Measurements from ENCODE around the gene GINS1.

GINS1 gene

DNA sequence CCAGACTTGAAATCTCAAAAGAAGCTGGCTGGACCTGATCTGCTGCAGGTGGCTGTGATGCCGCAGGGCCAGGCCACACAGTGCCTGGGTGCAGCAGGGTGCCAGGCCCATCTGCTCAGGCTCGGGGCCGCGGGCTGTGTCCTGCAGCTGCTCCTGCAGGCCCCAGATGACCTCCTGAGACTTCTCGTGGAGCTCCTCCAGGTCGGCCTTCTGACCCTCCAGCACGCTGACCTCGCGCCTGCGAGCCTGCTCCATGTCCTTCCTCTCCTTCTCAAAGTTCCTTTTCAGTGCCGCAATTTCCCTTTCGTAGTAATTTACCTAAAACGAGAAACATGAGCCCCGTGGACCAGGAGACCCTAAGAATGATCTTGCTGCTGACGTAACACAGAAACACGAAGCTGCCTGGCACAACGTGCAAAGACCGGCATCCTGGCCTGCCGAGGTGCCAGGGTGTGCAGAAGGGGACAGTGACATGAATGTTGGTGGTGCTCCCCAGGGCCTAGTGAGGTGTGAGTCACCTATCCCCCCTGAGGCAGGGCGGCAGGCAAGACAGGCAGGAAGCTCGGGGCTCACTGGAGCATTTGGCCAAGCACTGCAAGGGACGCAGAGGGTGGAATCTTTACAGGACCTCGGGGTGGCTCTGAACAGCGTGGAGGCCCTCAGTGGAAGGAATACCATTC lies 71.6 kb downstream of the GINS1 start:
- FAIRE-seq: no peak

DNA sequence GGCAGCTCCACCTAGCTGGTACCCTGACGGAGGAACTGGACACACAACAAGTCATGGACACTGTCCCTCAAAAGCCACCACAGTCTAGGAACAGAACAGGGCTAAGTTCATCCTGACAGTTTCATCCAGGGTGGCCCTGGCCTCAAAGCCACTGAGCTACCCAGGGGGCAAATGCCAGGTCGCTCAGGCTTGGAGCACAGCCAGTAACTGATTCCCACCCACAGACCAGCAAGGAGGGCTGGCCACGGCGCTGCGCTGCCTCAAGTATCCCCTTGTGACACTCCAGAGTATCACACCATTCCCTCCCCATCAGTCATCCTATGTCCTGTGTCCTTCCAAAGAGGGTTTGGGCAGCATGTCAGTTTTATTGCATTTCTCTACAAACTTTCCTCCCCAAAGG lies 72.2 kb downstream of the GINS1 start:
- no peak for FAIRE-seq

DNA sequence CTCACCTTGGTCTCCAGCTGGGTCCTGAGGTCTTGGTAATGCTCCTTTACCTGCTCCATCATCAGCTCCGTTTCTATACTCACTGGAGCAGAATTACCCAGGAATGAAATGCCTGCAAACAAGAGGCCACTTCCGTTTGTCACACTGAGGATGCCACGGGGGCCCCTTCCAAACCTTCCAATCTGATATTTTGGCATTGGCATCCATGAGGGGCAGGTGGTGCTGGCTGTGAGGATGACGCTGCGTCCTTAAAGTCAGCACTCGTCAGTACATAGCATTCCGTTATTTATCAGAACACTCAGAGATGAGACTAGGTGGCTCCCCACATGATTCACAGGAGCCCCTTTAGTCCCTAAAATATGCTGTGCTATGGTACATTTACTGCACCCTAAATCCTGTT lies 72.7 kb downstream of the GINS1 start:
- FAIRE-seq: no peak

DNA sequence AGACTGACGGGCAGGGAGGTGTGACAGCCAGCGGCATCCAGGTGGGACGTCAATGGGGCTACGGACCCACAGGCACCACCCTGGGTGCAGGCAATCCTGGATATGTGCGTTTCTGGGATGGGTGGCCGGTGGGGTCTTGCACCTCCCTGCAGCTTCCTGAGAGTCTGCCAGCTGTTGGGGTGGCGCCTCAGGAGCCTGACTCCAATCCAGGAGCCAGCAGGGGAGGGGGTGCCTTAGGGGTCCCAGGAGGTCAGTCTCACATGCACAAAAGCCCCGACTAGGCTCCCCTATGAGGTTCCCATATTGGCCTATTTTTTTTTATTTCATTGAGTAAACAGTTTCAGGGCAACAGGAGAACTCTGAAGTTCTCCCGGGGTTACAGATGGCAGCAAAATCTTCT lies 73.3 kb downstream of the GINS1 start:
- no peak for FAIRE-seq

DNA sequence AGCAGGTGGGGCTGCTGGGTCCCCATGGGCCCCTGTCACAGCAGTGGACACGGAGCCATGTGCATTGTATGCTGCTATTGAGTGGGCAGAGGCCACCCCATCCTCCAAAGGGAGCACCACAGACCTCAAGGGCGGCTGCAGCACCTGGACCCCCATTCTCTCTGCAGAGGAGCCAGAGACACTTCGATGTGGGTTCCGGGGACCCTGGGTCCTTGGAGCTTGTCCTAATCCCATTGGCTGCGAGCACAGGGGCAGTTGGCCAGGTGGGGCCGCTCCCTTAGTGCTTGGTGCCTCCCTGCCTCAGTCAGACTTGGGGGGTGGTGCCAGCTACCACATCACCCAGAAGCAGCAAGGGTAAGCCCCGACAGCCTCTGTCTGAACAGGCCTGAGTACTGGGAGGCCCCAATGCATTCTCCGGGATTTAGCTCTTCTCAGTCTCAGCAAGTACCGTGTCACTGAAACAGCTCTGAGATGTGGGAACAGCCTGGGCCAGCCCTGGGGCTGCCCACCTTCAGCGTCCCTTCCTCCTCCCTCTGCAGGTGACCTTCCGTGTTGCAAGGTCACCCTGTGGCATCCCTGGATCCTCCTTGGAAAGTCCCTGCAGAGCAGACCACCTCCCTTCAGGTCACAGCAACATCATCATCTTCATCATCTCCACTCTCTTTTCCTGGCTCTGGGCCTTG lies 73.9 kb downstream of the GINS1 start:
- no peak for FAIRE-seq

DNA sequence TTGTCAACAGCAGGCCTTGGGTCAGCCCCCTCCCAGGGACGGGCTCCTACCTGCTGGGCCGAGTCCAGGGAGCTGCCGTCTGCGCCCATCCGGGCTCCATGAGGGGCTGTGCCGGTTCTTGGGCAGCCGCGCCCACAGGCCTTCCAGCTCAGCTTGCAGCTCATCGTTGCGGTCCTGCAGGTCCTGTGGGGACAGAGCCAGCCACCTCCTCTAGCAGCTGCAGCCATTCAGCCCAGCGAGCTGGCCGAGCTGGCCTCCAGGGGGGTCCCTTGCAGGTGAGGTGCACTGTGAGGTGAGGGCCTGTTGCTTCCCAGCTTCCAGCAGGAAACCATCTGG lies 74.4 kb downstream of the GINS1 start:
- no peak for FAIRE-seq

DNA sequence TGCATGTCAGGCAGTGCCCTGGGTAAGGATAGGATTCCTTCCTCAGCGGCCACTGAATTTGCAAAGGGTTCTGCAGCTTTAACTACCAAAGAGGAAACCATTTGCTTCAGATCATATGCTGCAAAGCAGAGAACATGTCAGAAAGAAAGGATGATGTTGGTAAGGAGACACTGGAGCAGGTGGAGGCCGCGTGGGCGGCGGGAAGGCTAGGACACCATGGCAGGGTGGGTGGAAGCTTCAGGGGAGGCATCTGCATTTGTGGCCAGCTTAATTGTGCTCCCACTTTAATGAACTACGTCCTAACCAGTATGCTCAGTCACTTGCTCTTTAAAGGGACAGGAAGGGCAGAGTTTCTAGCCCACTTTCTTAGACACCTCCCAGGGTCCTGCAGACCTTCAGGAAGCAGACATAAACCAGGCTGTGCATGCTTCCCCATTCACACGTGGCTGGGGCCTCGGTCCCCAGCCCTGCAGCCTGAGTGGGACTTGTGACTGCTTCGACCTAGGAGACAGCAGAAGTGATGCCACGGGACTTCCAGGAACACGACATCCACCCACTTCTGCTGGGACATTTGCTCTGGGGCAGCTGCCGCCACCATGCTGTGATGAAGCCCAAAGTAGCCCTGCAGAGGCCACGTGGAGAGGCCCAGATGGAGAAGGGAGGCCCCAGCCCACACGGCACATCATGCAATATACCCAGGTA lies 76.1 kb downstream of the GINS1 start:
- no peak for FAIRE-seq

DNA sequence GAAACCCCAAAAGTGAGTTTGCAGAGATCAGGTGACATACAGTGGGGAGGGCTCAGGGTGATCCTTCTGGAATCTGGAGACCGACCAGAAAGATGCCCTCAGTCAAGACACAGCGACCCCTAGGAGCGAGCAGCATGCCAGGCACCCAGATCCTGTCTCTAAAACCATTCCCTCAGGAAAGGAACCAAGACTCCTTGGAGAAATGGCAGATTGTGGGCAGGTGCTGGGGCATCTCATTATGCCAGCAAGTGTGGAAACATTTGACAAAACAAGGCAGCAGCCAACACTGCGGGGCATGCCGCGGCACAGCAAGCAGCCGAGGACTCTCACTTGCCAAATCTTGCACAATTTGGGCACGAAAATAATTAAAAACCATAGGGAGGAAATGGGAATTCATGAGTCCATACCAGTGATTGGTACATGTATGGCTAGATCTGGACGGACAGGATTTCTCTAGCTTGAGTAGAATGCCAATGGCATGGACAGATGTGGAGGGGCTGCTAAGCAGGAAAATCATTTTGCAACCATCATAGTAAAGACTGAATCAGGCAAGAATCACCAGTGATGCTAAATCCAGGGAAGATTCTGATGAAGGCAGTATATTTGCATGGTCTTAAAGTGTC lies 76.9 kb downstream of the GINS1 start:
- FAIRE-seq: no peak

DNA sequence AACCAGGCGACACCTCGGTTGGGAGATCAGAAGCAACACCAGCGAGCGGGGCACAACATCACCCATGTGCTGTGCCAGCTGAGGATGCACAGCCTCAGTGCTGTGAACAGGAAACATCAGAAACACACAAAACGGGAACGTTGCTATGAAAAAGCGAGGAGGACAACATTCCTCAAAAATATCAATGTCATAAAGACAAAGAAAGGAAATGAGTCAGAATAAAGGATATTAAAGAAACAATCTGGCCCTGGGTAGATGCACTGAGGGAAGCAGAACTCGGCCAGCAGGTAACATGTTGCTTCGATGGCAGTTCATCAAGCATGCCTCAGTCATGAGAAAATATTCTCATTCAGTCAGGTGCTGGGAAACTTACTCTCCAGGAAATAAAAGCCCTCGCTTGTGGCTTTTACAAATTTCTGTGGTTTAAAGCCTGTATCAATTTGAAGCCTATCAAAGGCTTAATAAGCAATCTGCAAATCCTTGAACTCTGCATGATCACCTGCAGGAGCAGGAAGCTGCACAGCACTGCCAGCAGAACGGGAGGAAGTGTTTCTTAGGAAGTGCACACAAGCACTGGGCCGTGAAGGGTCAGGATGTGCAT lies 77.5 kb downstream of the GINS1 start:
- FAIRE-seq: no peak

DNA sequence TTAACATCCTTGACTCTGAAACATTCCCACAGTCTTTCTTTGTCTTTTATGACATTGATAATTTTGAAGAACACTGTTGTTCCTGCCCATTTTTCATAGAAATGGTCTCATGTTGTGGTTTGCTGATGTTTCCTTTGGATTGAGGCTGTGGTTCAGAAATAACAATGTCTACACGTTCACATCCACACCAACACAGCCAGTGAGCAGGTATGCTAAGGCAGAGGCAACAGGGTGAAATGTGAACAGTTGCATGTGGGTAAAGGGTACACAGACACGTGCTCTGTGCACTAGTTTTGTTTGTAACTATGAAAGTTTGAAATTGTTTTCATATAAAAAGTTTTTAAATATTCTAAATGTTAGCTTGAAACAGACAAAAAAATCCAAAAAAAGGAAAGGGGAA lies 78.4 kb downstream of the GINS1 start:
- no peak for FAIRE-seq

DNA sequence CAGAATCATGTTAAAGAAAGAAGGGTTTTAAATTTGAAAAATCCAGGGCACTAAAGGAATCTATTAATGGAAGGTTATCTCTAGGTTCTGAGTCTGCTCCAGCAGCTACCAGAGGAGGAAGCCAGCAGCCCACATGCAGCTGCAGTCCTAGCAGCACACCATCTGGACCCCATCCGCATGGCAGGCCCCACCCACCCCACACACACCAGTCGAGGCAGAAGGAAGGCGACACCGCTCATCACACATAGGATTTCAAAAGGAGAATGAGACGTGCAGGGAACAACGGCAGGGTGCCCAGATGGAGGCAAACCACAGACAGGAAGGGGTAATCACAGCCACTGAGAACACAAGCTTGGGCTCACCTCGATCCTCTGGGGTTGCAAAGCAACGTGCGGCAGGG lies 78.9 kb downstream of the GINS1 start:
- no peak for FAIRE-seq

DNA sequence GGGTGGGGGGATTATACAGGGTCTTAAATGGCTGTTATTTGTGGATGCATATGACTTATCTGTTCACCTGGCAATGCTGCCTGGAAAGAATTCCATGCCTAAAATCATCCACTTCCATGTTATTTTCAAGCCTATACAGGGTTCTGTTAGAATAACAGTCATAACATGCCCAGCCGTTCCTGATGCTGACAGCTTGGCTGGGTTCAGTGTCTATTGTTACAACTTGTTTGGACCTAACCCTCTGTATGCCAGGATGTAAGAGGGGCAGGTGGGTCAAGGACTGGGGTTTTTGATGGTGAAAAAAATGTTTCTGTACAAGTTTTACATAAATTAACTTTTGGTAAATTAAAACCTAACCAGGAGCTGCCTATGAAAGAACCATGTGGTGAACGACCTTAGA lies 79.8 kb downstream of the GINS1 start:
- no peak for FAIRE-seq

DNA sequence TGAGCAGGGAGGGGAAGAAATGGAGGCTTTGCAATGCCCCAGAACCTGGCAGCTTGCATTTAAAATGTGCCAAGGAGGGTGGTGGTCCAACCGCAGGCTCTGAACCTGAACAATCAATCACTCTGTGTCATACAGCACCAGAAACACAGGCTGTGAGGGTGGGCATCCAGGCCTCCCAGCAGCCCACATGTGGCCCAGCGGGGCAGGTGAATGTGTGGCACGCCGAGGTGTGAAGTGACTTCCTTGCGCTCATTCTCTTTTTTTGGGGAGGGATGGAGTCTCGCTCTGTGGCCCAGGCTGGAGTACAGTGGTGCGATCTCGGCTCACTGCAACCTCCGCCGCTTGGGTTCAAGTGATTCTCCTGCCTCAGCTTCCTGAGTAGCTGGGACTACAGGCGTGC lies 80.5 kb downstream of the GINS1 start:
- FAIRE-seq: no peak

DNA sequence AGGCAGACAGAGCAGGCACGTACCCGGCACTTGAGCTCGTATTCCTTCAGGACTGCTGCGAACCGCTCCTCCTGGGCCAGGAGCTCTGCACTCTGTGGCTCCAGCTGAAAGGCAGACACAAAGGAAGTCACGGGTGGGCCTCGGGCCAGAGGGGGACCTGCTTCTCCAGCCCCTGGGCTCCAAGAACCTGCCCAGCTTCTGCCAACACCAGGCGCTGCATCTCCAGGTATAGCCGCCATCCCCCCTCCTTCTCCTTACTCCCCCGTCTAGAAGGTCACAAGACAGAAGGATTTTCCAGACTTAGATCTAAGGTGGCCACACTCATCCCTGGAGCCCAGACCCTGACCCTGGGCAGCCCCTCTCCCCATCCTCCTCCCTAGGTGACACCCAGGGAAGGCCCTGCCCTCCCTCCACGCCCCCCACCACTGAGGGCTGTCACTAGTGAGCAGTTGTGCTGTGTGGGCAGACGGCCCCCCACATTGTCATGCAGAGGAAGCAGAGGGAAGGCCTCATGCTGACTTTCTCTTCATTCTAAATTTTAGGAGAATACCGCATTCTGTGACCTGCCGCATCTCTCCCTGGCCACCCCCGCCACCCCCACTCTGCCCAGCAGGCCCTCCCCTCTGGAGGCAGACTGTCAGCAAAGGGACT lies 81.9 kb downstream of the GINS1 start:
- no peak for FAIRE-seq

DNA sequence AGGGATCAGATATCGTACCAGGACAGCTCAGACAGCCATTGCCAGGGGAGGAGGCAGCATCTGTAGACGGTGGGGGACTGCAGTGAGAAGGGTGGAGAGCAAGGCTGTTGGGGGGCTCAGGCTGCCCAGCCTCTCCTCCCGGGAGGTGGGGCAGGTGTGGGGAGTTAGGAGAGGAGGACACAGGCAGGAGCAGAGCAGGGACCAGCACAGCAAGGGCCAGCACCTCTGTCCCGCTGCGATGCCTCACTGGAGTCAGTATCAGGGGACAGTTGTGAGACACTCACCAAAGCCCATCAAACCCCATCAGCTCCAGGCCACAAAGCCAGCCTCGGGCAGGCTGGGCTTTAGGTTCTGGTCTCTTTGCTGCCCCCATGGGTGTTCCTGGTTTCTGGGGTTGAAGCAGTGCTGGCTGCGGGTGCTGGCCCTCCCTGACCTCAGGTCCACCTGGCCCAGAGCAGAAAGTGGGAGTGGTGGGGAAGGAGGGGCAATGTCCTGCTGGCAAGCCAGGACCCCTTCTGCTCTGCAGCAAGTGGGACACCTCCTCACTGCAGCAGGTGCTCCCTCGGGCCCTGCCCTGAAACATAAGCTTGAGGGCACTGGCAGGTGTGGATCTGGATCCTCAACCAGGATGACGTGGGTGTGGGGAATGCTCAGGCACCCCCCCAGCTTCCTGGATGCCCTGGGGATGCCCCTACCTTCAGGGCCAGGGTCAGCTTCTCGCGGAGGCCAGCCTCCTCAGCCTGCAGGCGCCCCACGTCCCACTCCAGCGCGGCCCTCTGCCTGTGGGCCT lies 83.4 kb downstream of the GINS1 start:
- FAIRE-seq: no peak

DNA sequence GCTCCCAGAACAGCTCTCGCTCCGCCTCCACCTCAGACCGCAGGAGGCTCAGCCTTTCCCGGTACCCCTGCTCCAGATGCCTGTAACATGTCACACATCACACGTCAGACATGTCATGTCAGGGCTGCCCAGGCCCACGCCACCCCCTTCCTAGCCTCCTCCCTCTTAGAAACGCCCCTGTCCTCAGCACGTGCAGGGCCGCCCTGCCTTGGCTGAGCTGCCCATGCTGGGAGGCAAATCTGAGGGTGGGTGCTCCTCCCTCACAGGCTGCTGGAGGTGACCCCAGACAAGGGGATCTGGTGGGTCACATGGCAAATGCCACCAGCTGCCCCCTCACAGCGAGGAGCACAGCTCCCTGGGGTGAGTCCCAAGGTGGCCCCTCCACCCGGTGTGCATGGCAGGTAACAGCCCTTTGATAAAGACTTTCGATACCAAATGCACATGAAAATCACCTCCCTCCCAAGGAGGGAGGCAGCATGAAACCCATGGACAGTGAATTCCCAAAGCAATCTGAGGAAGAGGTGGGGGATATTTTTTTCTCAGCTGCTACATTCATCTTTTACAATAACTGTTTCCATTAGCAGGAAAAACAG lies 84.1 kb downstream of the GINS1 start:
- no peak for FAIRE-seq

DNA sequence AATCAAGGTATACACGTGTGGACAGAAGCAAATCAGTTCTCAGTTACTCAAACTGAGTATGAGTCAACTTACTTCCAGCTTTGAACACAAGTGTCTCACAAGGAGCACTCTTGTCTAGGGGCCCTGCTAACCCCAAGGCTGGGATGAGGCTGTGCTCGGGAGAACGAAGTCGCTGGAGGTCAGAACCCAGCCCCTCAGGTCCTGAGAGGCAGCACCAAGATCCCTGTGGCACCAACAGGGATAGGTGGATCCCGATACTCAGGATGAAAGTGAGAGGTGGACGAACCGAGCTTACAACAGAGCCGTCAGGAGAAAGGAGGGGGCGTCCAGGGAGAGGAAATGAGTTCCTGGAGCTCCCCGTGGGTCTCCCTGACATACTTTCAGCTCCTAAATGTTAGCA lies 85.7 kb downstream of the GINS1 start:
- no peak for FAIRE-seq

DNA sequence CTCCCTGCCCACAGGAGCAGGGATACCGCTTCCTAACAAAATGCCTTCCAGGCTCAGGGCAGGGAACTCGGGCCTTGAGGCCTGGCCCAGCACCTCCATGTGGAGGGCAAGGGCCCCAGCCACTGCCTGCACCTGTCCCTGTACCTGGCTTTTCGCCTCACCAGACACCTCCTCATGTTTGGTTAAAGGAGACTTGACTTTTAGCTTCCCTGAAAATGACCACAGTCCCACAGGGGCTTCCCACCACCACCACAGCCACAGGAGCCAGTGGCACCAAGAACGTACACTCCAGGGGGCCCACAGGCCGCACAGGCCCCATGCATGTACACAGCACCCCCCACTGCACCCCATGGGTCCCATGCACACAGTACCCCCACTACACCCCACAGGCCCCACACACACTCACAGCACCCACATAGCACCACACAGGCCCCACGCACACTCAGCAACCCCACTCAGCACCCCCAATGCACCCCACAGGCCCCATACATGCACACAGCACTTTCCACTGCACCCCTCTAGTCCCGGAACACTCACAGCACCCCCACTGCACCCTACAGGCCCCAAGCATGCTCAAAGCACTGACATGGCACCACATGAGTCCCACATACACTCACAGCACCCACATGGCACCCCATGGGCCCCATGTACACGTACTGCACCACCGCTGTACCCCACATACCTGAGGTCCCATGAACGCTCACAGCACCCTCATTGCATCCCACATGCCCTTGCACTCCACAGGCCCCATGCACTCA lies 86.5 kb downstream of the GINS1 start:
- no peak for FAIRE-seq

DNA sequence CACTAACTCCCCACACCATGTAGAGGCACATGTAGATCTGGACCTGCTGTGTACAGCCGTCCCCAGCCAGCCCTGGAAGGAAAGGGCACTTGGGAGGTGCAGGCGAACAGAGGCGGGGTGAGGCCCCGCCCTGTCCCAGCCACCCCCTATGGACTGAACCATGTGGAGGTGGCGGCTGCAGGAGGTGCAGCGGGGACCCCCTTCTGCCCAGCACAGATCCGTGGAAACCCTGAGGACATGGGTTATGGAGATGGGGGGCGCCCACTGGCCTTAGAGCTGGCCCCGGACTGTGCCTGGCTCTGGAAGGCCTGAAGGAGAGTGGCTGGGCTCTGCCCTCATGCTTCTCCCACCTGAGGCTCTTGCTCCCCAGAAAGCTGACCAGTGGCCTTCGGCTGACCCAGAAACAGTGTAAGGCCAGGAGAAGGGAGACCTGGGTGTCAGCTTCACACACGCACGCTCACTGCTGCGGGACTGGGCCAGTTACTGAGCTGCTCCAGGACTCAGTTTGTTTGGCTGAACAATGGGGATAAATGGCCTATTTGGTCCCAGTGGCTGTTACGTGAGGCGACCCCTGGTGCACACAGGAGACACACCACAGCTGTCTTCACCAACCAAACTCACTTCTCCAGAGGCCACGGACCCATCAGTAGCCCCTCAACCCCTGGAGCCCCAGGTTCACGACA lies 87.2 kb downstream of the GINS1 start:
- FAIRE-seq: no peak

DNA sequence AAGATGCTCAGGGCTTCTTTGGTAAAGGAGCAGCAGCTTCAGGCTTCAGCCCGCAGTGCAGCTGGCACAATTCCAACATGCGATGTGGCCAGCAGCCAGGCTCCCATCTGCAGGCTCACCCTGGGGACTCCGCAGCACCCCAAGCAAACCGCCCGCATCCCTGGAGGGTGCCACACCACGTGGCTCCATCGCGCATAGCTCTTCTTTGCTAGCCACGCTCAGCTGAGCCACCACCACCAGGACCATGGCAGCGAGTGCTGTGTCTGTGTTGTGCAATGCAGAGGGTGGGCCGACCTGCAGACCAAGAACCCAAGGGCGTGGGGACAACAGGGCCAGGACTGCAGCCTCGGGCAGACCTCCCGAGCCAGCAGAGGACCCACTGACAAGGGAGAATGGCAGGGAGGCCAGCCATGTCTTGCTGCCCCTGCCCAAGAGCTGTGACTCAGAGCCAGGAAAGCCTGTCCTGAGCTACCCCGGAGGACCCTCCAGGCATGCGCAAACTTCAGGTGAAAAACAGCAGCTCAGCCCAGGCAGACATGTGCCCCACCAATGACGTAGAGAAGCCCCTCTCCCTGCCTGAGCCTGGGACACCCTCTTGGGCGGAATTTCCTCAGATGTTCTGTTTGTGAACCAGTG lies 87.8 kb downstream of the GINS1 start:
- FAIRE-seq: no peak
